Measurements from ENCODE around the gene ACOX1.

ACOX1 gene

GRCh38 chr17:75978938-75979704, at the start of gene ACOX1, which contains the start of gene TEN1:
Gene ACOX1, minus strand, starts transcription at chr17:75979166. Its CDS starts 93 bp downstream, at chr17:75979073.
Gene TEN1, plus strand, starts transcription at chr17:75979240. Its CDS starts 6,953 bp downstream, at chr17:75986193.
- peak; percentile 95 for DNase-seq

DNA sequence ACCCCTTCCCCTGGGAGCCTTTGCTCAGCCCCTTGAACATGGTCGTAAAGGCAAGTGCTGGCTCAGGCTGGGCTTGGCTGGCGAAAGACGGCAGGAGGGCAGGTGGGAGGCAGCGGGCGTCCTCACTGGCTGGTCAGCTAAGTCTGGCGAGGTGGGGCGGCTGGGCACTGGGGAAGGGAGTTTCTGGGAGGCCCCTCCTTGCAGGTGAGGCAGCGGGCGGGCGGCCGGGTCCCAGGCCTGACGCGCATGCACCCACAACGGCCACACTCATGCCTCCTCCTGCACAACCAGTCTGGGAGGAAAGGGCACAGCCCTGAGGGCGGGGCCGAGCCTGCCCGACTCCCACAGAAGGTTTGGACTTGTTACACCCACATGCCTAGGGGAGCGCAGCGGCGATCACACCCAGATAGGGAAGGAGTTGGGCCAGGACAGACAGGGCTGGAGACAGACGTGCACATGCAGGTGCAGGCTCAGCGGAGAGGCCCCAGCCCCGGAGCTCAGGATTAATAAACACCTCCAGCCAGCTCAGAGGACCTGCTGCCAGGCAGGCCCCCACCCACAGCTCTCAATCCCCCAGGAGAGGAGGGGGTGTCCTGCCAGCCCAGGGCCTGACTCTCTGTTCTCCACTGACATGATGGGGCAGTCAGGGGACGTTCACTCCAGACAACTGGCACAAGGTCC, 48.3 kb upstream of the ACOX1 start, which contains the start of gene EVPL:
Gene EVPL (minus strand): TSS at position 148 of the 681 bp plus-strand sequence. CDS start 108 bp downstream, at position 40.
- DNase-seq: no peak

DNA sequence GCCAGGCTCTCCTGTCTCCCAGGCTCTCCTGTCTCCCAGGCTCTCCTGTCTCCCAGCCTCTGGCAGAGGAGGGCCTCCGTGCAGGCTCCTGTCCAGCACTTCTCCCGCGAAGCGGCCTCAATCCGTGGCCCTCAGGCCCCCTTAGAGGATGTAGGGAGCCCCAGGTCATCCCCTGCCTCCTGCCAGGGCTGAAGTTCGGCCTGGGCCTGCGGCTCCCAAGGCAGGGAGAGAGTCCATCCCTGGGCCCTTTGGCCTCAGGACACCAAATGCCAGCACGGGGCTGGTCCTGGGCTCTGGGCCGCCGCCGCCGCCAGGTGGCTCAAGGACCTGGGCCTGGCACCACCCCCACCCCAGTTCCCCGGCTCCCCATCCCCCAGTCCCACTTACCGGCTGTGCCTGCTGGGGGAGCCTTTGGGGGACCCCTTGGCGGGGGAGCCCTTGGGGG, 47.8 kb upstream of the ACOX1 start:
- DNase-seq: no peak

DNA sequence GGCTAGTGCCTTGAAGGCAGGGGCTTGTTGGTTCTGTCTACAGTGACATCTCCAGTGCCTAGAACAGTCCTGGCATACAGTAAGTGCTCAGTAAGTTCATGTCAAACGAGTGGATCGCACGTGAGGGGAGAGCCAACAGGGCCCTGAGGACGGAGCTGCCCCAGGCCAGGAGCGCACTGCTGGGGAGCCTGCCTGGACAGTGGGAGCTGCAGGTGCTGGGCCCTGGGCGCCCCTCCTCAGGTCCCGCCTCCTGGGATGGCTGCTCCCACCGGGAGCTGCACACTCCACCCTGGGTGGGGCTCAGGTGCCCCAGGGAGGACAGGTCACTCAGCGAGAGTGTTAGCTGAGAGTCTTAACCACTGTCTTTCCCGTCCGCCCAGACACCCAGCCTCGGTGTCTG, 46.3 kb upstream of the ACOX1 start:
- no peak for DNase-seq

DNA sequence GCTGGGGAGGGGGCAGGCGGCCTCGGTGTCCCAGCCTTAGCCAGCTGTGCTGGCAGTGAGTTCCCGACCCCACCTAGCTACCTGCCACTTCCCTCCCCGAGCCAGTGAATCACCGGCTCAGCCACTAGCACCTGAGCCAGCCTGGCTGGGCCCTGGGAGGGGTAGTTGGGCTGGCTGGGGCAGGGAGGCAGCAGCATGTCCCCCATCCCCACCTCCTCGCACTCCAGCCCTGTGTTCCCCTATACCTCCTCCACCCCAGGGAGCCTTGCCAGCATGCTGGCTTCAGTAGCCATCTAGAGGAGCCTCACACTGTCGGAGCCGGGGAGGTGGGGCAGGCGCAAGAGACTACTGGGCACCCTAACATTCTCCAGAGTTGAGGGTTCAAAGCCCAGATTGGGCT, 45.4 kb upstream of the ACOX1 start:
- no peak for DNase-seq

- no peak for DNase-seq
Observed at GRCh38 chr17:76023900-76024237, 44.9 kb upstream of the ACOX1 start.

GRCh38 chr17:76022973-76023899, 44.3 kb upstream of the ACOX1 start:
- no peak for DNase-seq

DNA sequence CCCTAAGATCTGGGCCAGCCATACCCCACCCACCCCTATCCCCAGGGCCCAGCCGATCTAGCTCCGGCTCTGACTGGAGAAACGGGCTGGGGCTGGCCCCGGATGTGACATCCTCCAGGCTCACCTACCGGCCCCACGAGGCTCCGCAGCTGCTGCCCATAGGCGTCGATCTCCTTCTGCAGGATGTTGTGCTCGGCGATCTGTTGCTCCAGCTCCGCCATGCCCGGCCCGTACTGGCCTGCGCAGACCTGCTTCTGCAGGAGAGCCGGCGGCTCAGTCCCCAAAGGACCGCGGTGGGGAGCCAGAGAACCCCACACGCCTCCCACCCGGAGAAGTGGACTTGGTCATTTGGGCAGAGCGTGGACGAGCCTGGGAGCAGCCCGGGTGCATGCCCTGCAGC, 43.3 kb upstream of the ACOX1 start:
- DNase-seq: no peak

GRCh38 chr17:76019833-76020467, 41.0 kb upstream of the ACOX1 start:
- DNase-seq: no peak

DNA sequence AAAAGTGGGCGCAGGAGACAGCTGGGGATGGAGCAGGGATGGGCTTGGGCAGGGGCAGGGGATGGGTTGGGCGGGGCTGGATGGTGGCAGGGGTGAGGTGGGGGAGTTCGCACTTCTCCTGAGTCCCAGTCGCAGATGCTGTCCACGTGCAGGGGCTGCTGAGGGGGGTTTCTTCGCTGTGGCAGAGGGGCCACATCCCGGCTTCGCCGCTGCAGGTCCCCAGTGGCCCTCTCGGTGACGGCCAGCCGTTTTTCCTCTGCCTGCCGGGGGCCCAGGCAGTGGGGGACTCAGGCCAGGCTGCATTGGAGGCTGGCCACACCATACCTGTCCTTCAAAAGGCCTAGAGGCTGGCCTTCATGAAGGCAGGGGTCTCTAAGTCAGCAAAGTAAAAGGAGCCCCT, 39.8 kb upstream of the ACOX1 start:
- no peak for DNase-seq

- no peak for DNase-seq
Observed at GRCh38 chr17:76018340-76018680, 39.3 kb upstream of the ACOX1 start.

- DNase-seq: no peak
Observed at GRCh38 chr17:76017481-76018339, 38.7 kb upstream of the ACOX1 start.

DNA sequence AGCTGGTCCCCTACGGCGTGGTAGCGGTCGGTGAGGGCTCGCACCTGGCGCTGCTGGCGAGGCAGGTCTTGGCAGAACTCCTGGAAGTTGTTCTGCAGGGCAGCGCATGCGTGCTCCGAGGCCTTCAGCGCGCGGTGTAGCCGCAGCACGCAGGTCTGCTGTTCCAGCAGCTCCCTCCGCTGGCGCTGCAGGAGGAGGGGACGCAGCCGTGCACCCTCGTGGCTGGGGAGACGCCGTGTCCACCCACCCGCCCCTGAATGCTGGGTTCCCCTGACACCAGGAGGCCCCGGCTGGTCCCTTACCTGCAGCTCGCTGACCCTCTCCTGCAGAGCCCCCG, 35.9 kb upstream of the ACOX1 start:
- no peak for DNase-seq

- peak; percentile 43 for DNase-seq
Observed at GRCh38 chr17:76014100-76014924, 35.3 kb upstream of the ACOX1 start.

- no peak for DNase-seq
Observed at GRCh38 chr17:76013377-76013932, 34.5 kb upstream of the ACOX1 start.

GRCh38 chr17:76011951-76012350, 33.0 kb upstream of the ACOX1 start:
- DNase-seq: no peak

DNA sequence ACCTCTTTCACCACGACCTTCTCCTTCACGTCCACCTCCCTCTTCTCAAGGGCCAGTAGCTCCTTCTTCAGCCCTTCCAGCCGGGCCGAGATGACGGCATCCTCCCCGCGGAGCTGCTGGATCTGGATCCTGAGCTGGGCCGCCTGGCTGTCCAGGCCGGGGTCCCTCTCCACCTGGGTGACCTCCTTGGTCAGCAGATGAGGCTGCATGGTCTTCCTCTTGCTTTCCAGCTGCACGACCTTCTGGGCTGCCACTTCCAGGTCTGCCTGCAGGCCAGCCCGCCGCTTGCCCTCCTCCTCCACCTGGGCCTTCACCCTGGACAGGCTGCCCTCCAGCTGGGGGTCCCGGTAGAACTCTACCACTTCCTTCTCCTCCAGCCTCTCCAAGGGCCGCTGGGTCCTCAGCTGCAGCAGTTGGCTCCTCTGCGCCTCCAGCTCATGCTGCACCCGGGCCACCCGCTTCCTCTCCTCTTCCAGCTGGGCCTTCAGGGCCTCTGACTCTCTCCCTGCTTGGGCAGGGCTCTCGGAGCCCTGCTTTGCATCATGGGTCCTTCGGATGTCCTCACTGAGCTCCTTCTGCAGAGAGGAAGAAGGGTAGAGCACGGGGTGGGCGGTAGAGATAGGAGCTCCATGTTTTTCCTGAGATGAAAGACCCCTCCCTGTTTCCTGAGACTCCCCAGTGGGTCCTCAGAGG, 31.1 kb upstream of the ACOX1 start:
- DNase-seq: no peak

GRCh38 chr17:76009447-76009846, 30.5 kb upstream of the ACOX1 start:
- DNase-seq: no peak

GRCh38 chr17:76008630-76009425, 29.9 kb upstream of the ACOX1 start:
- DNase-seq: no peak

Data from midbrain (tissue), 1 donor.